ENCODE data around the gene FKRP.
"Not testable (repeated sequence)": the region's sequence is repeated elsewhere in the genome, so short reads cannot be mapped to it uniquely, and the experiment has no call there.

Gene FKRP

DNA sequence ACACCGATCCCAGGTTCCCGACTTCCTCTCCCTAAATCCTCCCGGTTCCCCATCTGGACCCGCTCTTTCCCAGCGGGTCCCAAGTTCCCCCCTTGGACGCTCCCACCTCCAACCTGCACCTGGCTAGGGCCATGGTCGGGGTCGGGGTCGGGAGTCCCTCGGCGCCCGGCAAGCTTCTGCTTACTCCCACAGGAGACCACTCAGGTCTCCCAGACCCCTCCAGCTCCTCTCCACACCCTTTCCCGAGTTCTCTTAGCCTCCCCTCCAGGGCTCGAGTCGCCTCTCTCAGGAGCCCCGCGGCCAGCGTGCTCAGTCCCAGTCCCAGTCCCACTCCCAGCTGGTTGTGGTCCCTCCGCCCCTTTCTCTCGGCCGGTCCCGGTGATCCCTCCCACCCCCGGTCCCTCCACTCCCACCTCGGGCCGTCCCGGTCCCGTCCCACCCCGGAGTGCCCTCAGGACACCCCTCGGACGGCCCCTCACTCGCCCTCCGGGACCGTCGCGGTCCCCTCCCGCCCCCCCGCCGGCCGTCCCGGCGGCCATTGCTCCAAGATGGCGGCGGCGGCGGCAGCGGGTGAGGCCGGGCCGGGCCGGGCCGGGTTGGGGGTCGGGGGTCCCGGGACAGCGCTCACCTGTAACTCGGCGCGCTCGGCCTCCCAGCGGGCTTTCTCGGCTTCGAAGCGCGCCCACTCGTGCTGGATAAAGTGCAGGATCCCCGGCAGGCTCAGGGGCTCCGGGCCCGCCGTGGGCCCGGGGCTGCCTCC is at the start of gene FKRP:
Gene FKRP, plus strand, starts transcription at position 537 of the 760 bp plus-strand sequence. CDS start 9,394 bp downstream, outside the sequence.
- DNase-seq = no peak

- no peak for DNase-seq
Measured at GRCh38 chr19:46696866-46697203, 49.0 kb upstream of the FKRP start.

DNA sequence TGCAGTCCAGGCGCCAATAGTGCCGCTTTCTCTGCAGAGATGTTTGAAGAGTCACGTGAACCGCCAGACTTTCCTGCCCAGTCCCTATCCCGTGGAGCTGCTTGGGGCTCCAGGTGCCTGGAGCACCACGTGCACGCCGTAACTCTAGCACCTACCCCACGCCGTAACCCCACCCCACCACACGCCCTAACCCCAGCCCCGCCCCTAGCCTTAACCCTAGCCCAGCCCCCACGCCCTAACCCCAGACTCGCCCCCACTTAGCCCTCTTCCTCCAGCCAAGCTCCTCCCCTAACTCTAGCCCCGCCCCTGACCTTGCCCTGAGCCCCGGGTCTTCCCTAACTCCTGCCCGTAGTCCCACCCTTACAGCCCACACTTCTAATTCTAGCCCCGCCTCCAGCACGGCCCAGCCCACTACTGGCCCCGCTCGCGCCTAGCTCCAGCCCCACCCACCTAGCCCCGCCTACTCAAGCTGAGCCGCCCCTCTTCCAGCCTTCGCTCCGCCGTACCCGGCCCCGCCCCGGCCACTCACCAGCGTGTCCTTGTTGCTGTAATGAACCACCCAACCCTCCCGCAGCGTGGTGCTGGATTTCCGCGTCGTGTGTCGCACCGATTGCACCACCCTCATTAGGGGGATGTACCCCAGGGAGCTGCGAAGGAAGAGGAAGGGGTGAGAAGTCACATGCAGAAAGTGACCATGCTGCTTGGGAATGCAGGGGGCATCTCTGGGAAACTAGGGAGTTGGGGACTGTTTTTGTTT is 48.5 kb upstream of the FKRP start:
- DNase-seq = no peak

GRCh38 chr19:46698395-46699321 is 47.2 kb upstream of the FKRP start:
- DNase-seq = no peak

GRCh38 chr19:46700704-46701103 is 45.2 kb upstream of the FKRP start:
- no peak for DNase-seq

- DNase-seq = no peak
Measured at GRCh38 chr19:46704379-46705076, 41.3 kb upstream of the FKRP start.

DNA sequence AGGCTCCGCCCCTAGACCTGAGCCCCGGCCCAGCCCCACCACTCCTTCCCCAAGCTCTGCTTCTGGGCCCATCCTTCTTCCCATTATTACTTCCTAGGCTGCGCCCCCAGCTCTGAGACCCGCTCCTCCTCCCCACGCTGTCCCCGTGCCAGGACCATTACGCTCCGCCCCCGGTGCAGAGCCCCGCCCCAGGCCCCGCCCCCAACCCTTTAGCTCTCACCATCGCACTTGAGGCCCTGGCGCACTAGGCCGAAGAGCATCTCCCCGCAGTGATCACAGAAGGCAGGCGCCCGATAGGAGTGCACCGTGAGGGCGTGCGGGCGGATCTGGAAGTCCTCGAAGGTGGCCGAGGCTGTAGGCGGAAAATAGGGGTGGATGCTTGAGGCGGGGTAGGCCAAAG is 35.2 kb upstream of the FKRP start:
- no peak for DNase-seq

DNA sequence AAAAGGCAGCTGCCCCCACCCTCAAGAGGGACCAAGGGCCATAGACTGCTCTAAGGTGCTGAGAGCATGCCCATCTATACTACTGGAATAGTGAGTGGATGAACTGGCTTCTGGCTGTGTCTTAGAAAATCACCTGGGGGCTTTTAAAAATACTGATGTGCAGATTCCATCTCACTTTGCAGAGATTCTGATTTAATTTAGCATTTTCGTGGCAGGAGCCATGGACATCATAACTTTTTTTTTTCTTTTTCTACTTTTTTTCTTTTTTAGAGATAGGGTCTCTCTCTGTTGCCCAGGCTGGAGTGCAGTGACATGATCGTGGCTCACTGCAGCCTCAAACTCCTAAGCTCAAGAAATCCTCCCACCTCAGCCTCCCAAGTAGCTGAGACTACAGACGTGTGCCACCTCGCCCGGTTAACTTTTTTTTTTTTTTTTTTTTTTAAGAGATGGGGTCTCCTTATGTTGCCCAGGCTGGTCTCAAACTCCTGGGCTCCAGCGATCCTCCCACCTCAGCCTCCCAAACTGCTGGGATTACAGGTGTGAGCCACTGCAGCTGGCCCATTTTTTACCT is 33.0 kb upstream of the FKRP start:
- not testable (repeated sequence) for DNase-seq

DNA sequence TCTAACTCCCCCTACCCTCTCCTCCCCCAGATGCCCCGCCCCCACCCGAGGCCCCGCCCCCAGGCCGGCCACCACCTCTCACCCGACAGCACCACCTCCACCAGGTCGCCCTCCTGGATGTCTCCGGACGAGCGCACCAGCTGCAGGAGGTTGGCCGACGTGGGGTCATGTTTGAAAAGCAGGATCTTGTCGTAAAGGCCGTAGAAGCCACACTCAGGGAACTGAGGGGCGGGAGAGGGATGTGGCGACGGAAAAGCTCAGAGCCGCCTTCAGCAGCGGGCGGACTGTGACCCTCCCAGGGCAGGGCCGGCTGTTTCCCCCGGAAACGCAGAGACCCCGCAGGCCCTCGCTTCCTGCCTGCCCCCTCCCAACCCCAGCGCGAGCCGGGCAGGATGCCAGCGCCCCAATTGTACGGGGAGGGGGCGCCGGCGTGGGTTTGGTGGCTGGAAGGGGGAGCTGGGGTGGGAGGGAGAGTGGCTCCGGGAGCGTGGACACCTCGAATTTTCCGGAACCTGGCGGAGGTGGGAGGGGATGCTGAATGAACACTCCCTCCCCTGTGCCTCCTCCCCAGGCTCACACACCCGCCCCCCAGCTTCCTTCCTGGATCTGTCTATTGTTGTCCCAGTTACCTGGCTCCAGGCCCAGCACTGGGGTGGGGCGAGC is 31.9 kb upstream of the FKRP start:
- DNase-seq = peak; percentile 78

DNA sequence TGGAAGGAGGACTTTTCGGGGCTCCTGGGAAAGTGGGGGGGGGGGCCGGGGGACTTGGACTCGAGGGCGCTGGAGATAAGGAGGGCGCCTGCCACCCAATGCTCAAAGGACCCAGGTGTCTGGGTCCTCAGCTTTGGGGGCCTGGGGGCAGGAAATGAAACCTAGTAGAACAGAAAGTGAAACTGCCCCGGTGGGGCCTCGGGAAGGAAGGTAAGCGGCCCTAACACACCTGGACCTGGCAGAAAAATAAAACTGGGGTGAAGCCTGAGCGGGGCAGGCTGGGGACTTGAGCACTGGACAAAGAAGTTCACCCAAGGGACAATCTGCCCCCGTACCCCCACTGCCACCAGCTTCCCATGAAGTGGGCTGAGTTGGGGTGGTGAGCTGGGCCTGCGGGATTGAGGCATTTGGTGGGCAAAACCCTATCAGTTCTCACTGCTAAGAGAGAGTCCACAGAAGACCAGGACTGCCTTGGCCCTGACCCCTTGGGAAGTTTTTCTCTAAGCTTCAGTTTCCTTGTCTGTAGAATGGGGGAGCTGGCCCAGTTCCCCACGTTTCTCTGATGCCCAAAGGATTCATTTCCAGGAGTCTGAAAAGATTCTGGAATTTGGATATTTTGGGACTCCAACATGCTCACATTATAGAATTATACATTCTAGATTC is 31.3 kb upstream of the FKRP start:
- no peak for DNase-seq

- DNase-seq = no peak
Measured at GRCh38 chr19:46715620-46715974, 30.3 kb upstream of the FKRP start.

GRCh38 chr19:46715975-46716671 is 29.7 kb upstream of the FKRP start:
- no peak for DNase-seq

GRCh38 chr19:46716672-46717033 is 29.2 kb upstream of the FKRP start:
- no peak for DNase-seq

GRCh38 chr19:46717034-46717715 is 28.7 kb upstream of the FKRP start, which contains the start of gene PRKD2:
Gene PRKD2 (minus strand): TSS chr19:46717114. CDS start chr19:46716370, 744 bp downstream.
- peak; percentile 48 for DNase-seq

GRCh38 chr19:46717716-46718143 is 28.1 kb upstream of the FKRP start:
- DNase-seq = no peak

DNA sequence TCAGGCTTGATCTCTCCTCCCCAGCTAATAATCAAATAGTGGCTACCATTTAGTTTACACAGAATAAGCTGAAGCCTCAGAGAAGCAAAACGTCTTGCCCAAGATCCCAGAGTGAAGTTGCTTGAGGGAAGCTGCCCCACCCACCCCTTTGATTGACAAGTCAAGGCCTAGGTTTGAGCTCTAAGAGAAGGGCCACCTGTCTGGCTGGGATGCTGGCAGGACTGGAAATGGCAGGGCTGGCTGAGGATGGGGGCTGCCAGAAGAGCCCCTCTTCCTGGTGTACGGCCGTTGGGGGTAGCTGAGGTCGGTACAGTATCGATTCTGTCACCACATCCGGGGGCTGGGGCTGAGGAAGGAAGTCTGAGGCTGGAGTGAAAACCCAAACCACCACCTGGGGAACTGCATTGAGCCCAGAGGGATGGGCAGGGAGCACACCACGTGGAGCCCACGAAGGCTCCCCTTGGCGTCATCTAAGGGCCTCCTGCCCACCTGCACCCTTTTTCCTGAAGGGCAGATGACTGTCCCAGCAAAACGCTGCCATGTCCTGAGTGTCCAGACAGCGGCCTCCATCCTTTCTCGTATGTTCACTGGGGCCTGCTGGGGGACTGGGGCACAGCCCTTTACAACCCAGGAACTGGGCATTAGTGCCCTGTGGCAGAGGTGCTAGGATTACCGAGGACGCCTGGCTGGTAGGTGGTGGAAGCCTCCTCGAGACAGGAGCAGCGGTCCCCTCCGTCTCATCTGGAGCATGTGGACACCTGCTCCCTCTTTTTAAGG is 27.5 kb upstream of the FKRP start:
- no peak for DNase-seq

DNA sequence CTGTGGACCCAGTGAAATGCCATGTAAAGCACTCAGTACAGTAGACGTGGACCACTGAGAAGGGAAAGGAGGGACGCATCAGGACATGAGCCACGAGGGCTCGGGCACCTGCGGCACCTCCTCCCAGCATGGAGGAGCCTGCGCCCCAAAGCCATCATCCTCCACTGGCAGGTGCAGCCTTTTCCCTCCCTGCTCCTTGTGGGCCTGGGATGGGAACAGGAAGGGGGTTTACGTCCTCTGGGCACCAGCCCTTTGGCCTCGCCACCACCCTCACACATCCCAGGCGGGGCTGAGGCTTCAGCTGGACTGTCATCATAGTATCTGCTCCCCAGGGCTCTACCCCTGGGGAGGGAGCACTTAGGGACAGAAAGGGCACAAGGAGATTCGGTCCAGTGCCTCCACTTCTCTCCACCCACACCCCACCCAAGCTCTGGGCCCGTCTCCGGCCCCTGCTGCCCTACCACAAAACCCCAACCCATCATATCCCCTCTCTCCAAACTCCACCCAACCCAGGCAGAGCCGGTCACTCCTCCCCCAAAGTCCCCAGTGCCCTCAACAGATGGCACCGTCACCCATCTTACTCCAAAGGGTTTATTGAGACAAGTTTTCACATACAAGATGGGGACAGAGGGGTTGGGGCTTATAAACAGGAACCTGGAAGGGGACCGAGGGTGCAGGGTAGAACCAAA is 26.8 kb upstream of the FKRP start:
- no peak for DNase-seq

All from NCI-H2107 (cell line).